NCI-H1105 (cell line): ENCODE data around the gene NEU1.
"Not testable (repeated sequence)": the region's sequence is repeated elsewhere in the genome, so short reads cannot be mapped to it uniquely, and the experiment has no call there.

Experiments
- DNase-seq: peaks from one replicate; lab custom pipeline; 2025; lab: John Stamatoyannopoulos, UW

Gene NEU1

GRCh38 chr6:31838968-31839367 is 23.7 kb downstream of the NEU1 start:
- no peak for DNase-seq

GRCh38 chr6:31838114-31838553 is 24.5 kb downstream of the NEU1 start:
- not testable (repeated sequence) for DNase-seq

- no peak for DNase-seq
Measured at GRCh38 chr6:31837369-31838113, 25.1 kb downstream of the NEU1 start.

GRCh38 chr6:31836474-31837368 is 25.9 kb downstream of the NEU1 start:
- DNase-seq: no peak

- DNase-seq: no peak
Measured at GRCh38 chr6:31836047-31836473, 26.6 kb downstream of the NEU1 start.

GRCh38 chr6:31834367-31835250 is 28.0 kb downstream of the NEU1 start:
- peak; percentile 87 for DNase-seq

GRCh38 chr6:31831350-31832215 is 31.0 kb downstream of the NEU1 start:
- no peak for DNase-seq

GRCh38 chr6:31830886-31831335 is 31.7 kb downstream of the NEU1 start:
- DNase-seq: no peak

- peak; percentile 37 for DNase-seq
Measured at GRCh38 chr6:31829633-31830283, 32.9 kb downstream of the NEU1 start.

GRCh38 chr6:31827286-31828079 is 35.1 kb downstream of the NEU1 start, which contains the start of gene HSPA1B:
Gene HSPA1B, plus strand, starts transcription at chr6:31827738. Its CDS starts 213 bp downstream, at chr6:31827951.
- DNase-seq: peak; percentile 100

- peak; percentile 54 for DNase-seq
Measured at GRCh38 chr6:31826793-31827285, 35.8 kb downstream of the NEU1 start.

- DNase-seq: no peak
Measured at GRCh38 chr6:31825553-31825952, 37.1 kb downstream of the NEU1 start.

- DNase-seq: not testable (repeated sequence)
Measured at GRCh38 chr6:31823592-31824196, 38.9 kb downstream of the NEU1 start.

- DNase-seq: peak; percentile 35
Measured at GRCh38 chr6:31822036-31822821, 40.4 kb downstream of the NEU1 start.

GRCh38 chr6:31821301-31822035 is 41.2 kb downstream of the NEU1 start:
- DNase-seq: peak; percentile 35

- DNase-seq: not testable (repeated sequence)
Measured at GRCh38 chr6:31820399-31820798, 42.2 kb downstream of the NEU1 start.

GRCh38 chr6:31819871-31820299 is 42.7 kb downstream of the NEU1 start:
- no peak for DNase-seq
